Caki2 (cell line): Measurements from ENCODE around the gene ITGB1BP1. TPM values are rescaled to one million over a fixed set of nuclear protein-coding genes. Genes with fewer than 3 reads are reported as not detected.
"Not testable (repeated sequence)": the region's sequence is repeated elsewhere in the genome, so short reads cannot be mapped to it uniquely, and the experiment has no call there.

Source experiments
- DNase-seq: peaks from one replicate; pipeline ENCODE4 v3.0.0-alpha.2; 2015; ENCODE audit warnings: low read depth
- in situ Hi-C: cut with HindIII; loops from 2 replicates; pipeline ENCODE4 v1.10.0; 2016; ENCODE audit warnings: low sequenced_read_pairs, low pct_unique_long_range_greater_than_20kb, mixed read lengths
- total RNA-seq: library from RNA; depleted of rRNA; stranded (reverse); fragments of >200 nt; shearing (Covaris generic); gene quantifications from 2 replicates; pipeline ENCODE4 v1.2.3, GENCODE V29; 2014; ENCODE audit warnings: low replicate concordance

ITGB1BP1 gene
- total RNA-seq, 1 experiment from 2014 or later = 55.9 TPM

DNA sequence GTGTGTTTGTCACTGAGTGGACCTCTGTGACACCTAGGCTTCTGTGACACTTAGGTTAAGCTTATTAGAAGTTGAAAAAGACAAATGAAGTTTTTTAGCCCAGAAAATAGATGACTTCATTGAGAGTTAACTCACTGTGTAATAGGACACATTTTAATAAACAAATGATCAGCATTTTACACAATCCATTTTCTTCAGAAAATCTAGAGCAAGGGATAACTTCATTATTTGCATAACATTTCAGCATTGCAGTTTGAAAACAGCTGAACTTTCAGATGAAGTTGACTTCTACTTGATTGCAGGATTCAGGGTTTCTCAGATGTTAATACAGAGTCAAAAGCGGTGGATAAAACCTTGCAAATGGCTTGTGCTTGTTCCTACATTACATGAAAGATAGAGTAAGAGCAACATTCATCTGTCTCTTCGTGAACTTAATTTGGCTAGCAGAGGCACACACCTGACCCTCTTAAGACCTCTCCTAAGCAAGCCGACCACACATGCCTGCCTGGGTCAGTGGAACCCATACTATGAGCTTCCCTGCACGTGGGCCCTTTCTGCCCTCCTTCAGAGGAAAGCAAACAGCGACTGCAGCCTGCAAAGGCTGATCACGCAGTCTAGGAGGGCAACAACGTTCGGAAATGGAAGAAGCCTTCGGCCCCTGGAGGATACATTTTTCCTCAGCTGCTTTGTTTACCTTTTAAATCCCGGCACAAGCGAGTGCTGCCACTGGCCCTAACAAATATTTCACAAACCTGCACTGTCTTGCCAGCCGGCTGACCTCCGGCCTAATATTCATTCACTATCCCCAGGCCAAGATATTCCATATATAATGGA, 16.6 kb downstream of the ITGB1BP1 start:
- no peak for DNase-seq
- in situ Hi-C loops = no loop called here

DNA sequence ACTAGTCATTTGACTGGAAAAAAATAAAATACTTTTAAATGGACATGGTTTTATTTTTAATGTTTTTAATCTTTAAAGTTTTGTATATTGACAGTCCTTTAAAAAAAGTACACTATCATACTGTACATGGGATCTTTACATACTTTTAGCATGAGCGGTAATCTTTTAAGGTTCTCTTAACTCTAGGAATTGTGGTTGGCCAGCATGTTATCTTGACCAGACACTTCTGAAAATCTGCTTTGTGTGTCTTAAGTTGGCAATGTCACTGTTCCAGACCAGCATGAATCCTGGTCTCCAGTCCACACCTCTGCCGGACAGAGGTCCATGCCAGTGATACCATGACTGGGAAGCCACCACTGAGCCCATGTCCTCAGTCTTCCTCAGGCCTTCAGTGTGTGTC, 17.7 kb downstream of the ITGB1BP1 start:
- no peak for DNase-seq
- in situ Hi-C loops = no loop called here

DNA sequence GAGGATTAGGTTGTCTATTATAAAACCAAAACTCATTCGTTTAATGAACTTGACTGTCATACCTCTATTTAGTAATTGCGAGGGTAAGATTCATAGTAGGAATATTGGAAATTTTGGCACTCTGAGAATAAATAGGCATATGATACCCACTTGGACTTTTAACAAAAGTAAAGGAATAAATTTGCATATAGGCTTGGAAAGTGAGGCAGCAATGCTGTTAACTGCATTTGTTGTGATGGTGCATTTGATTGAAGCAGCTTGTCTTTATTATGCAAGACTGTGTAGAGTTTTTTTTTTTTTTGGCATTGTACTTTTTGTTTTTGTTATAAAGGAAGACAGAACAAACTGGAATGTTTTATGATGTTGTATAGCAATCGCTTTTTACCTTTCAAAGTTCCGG, 18.9 kb downstream of the ITGB1BP1 start:
- in situ Hi-C loops = no loop called here
- no peak for DNase-seq

DNA sequence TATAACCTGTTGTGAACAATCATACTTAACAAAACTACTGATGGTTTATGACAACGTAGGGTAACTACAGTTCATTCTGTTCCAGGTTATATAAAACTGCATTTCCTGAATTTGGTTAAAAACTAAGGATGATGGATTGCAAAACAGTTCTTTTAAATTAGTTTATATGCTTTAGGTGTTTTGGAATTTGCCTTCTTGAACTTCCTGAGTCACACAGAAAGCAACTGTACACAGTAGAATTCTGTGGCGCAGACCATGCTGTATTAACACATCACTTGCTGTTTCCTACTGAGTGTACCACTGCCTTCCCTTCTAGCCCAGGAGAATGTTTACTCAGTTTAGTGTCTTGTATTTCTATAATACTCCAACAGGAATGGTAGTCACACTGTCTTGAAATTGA, 19.4 kb downstream of the ITGB1BP1 start:
- in situ Hi-C loops = no loop called here
- no peak for DNase-seq

DNA sequence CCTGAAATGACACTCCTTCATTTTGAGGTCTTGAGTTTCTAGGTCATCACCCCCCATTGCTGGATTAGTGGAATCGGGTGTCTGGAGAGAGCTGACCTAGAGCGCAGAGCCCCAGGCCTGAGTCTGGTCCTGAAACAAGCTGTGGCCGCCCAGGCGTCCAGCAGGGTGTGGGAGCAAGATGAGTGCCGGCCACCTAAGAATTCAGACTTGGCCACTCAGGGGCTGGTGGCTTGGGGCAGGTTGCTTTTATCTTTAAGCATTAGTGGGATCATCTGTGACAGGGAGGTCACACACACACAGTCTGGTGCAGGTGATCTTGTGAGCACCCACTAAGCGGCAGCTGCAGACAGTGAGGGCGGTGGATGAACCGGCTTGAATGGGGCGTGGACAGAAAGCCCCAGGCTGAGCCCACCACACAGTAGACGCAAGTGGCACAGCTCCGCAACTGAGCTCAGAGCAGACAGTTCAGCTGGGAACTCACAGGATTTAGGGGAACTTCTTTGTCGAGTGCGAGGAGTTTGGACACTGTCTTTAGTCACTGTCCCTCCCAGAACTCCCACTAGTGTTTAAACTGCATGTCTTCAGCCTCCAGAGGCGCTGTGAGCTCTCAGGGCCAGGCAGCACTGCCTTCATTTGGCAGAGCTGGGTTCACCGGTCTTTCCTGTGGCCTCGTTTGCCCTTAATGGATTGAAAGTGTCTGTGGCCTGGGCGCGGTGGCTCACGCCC, 21.5 kb downstream of the ITGB1BP1 start:
- in situ Hi-C loops = no loop called here
- DNase-seq = no peak

DNA sequence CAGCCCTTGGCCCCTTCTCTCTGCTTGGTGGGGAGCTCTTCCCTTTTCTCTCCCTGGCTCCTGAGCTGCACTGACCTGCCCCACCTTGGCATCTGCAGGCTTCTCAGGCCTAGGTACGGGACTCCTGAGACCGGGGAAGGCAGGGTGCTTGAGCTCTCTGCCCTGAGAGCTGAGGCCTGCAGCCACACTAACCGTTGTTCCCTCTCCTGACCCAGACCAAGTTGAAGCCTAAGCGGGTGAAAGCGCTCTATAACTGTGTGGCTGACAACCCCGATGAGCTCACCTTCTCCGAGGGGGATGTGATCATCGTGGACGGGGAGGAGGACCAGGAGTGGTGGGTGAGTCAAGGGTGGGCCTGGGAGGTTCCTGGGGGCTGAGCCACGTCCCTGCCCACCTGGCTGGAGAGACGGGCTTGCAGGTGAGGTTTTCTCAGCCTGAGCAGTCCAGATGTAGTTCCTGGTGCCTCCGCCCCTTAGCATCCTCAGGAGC, 22.2 kb downstream of the ITGB1BP1 start:
- DNase-seq = no peak
- in situ Hi-C loops = no loop called here

DNA sequence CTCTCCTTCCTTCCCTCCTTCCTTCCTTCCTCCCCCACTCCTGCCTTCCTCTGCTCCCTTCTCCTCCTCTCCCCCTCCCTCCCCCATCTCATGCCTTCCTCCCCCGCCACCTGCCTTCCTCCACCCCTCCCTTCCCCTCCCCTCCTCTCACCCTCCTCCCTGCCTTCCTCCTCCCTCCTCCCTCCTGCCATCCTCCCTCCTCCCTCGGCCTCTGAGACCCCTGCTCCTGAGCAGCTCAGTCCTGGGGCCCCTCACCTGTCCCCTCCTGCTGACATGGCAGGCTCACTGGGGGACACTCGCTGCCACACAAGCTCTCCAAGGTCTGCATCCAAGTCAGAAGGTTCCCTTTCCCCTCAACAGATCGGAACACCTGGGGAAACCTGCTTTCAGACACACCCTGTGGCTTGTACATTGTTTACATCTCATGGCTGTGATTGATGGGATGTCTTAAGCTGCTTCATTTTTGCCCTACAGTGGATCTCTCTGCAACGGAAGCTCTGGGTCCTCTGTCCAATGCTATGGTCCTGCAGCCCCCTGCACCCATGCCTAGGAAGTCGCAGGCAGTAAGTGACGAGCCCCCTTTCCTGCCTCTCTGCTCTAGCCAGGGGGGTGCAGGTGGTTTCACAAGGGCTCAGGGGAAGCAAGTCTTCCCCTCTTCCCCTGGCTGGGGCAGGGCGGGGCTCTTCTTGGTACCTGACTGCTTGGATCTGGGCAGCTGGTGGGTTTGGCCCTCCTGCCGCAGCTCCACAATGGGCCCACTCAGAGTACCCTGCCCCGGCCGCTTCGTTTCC, 22.9 kb downstream of the ITGB1BP1 start:
- no peak for DNase-seq
- in situ Hi-C loops = no loop called here

DNA sequence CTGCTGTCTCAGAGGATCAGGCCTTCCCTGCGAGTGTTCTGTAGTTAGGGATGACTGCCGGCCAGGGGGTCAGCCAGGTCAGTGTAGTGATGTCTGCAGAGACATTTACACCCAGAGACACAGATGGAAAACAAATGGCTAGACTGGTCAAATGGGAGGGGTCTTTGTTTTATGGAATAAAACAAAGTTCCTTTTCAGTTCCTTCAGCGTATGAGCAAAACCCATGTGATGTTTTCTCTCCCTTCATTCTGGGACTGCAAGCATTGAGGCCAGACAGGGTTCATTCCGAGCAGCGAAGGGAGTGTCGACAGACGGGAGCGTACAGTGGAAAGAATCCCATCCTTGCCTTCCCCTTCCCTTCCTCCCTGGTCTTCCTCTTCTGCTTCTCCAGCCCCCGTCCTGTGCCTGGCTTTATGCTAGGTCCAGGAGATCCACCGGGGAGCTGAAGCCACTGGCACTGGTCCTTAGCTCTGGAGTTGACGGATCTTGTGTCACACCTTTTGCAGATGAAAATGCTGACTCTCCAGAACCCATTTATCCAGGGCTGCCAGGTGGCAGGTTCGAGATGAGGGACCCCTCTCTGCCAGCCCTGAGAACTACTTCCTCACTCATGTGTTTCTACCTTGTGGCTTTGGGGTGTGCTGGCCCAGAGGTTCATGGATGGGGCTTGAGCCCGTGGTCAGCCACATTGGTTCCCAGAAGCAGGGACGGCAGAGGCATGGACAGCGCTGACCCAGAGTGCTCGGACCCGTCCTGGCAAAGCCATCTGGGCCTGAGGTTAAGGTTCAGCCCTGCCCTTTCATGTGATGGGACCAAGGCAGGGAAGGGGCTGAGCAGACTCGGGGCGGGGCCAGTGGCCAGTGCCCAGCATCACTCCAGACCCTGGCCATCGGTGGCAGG, 24.2 kb downstream of the ITGB1BP1 start:
- in situ Hi-C loops = no loop called here
- DNase-seq = no peak

DNA sequence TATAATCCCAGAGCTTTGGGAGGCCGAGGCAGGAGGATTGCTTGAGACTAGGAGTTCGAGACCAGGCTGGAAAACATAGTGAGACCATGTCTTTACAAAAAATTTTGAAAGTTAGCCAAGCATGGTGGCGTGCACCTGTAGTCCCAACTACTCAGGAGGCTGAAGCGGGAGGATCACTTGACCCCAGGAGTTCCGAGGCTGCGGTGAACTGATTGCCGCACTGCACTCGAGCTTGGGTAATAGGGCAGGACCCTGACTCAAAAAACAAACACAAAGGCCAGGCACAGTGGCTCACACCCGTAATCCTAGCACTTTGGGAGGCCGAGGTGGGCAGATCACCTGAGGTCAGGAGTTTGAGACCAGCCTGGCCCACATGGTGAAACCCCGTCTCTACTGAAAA, 25.1 kb downstream of the ITGB1BP1 start:
- in situ Hi-C loops, DNase-seq: not testable (repeated sequence)

DNA sequence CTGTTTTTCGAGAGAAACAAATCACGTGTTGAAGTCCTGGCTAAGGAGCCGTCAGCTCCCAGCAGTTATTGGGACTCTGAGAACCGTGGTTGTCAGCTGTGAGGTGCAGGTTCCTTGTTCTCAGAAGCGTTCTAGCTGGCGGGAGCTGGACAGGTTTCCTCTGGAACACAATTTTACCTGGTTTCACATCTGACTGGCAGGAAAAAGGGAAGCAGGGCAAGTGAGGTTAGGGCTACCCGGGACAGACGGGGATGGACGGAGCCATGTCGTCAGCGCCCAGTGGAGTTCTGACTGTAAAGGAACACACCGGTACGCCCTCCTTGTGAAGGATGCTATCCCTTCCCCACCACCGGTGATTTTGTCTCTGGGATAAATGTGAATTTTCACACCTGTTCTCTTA, 26.1 kb downstream of the ITGB1BP1 start:
- in situ Hi-C loops = no loop called here
- no peak for DNase-seq

DNA sequence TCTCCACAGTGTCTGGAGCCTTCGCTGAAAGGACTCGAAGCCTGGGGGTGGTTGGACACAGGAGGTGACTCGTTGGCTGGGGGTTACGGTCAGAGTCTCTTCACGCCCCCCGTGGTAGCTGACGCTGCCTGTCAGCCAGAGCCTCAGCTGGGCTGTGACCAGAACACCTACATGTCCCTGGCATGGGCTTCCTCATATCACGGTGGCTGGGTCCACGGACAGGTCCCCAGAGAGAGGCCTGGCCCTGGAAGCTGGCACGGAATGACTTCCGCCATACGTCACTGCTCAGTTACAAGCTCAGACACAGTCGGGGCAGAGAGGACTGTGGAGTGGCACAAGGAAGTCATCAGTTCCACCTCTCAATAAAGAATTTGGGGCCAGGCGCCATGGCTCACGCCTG, 28.5 kb downstream of the ITGB1BP1 start:
- in situ Hi-C loops = no loop called here
- no peak for DNase-seq

DNA sequence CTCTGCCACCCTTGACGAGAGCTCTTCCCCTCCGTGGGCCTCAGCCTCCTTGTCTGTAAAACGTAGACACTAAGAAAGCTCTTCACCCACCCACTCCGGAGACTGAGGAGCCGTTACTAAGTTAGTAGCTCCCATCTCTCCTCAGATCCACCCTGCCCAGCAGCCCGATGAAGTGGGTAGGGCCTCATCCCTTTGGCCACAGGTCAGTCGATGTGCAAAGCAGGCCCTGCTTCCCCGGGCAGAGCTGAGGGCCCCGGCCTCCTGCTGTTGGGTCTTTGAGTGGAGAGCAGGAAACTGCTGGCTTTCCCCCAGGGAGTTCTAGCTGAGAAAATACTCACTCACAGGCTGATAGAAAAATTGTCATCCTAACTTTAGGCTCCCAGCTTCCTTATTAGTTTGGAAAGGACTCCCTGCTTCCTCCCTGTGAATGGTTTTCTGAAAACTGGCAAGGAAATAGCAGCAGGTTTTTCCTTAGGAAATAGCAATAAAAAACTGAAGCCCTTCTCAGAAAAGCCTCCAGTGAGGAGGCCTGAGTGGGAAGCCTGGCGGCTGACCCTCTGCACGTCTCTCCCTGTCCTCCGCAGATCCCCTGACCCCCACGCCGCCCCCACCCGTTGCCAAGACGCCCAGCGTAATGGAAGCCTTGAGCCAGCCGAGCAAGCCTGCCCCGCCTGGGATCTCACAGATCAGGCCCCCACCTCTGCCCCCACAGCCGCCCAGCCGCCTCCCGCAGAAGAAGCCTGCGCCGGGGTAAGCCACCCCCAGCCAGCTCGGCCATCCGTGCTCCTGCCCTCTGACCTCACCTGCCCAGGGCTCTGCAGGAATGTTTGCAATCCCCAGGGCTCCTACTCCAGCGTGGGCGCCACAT, 30.2 kb downstream of the ITGB1BP1 start:
- in situ Hi-C loops = no loop called here
- no peak for DNase-seq

DNA sequence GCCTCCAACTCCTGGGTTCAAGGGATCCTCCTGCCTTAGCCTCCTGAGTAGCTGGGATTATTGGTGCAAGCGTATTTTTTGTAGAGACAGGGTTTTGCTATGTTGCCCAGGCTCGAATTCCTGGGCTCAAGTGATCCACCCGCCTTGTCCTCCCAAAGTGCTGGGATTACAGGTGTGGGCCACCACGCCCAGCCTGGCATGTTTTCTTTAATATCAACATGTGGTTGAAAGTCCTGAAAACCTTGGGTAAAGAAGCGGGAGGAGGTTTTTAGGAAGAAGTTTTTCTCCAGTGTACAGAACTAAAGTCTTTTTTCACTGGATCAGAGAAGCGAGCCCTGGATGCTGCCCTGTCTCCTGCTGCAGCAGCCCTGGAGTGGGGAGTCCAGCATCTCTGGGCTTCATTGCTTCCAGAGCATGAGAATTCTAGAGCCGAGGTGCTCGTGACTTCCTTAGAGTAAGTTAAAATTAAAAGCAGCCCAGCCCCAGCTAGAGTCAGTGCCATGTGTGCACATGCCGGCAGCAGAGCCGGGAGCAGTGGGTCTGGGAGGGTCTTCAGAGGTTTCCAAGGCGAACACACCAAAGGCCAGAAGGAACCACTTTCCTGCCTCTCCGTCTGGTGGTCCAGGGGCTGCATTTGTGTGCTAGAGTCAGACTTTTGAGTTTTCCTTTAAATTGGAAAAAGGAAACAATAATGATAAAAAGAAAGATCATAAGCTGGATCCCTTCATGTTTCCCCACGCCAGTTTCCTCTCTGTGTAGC, 31.2 kb downstream of the ITGB1BP1 start:
- no peak for DNase-seq
- in situ Hi-C loops = no loop called here

DNA sequence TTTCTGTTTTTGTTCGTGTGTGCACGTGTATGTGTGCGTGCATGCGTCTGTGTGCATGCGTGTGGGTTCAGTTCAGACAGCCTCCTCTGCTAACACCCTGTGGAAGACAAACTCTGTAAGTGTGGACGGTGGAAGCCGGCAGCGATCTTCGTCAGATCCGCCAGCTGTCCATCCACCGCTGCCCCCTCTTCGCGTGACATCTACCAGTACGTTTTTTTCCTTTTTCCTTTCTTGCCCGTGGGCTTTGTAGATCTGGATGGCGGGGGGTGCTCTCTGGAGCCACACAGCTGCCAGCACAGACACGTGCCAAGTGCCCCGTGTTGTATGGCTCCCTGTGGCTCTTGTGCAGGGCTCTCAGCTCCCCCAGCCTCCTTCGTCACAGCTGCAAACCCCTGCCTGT, 32.3 kb downstream of the ITGB1BP1 start:
- no peak for DNase-seq
- in situ Hi-C loops = no loop called here

DNA sequence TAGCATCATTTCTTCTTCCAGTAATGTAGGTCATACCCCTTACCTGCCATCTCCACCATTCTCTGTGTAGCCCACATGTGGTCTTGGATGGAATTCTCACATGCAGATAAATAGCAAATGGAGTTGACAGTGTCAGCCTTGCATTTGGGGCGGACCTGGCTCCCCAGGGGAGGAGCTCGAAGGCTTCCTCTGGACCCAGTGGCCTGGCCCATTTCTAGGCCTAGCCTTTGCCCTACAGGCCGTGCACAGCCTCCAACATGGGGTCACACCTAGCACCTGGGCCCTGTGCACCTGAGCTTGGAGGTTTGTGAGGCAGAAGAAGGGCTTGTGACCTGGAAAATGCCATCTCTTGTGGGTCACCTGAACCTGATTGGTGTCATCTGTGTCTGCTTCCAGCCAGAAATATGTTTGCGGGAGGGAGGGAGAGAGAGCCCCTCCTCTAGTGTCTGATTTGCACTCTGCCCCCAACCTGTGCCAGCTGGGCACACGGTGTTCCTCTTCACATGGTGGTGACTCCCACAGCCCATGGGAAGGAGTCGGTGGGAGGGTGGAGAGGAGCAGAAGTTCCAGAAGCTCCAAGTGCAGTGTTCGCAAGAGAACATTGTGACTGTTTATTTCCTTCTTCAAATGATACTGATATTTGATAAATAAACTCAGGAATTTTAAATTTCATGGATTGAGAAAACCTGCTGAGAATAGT, 33.0 kb downstream of the ITGB1BP1 start:
- DNase-seq = no peak
- in situ Hi-C loops = no loop called here
